ENCODE results near the gene TNFRSF9.

Gene TNFRSF9

GRCh38 chr1:7940745-7941436, at the start of gene TNFRSF9:
TNFRSF9 (minus strand) TSS chr1:7940839; CDS start chr1:7939994, 845 bp downstream.
- ATAC-seq (peak; percentile 92), DNase-seq (ENCODE audit: low spot score in 2 of 2) (peak; percentile 64 to 91)
- peak within 1 kb of the TSS; percentile 93 for H3K4me3 Mint-ChIP-seq
- H3K4me1 Mint-ChIP-seq, result peaks cover 73% of the 10 kb centered on the region
- peaks cover 56% of the 10 kb centered on the region for H3K36me3 Mint-ChIP-seq
- H3K9me3 Mint-ChIP-seq, result no peaks in the 10 kb centered on the region
- H3K27ac Mint-ChIP-seq, result peak within 1 kb of the TSS; percentile 96

- no peak for DNase-seq (ENCODE audit: low spot score in 2 of 2)
- H3K36me3 Mint-ChIP-seq, result peaks cover 60% of the 10 kb centered on the region
Measured at GRCh38 chr1:7989762-7990428, 49.3 kb upstream of the TNFRSF9 start.

GRCh38 chr1:7988576-7988975, 47.9 kb upstream of the TNFRSF9 start:
- ATAC-seq (no peak), DNase-seq (ENCODE audit: low spot score in 2 of 2) (no peak)
- no peak overlapping the region for H3K4me3 Mint-ChIP-seq
- H3K4me1 Mint-ChIP-seq, result peaks cover 15% of the 10 kb centered on the region
- no peak overlapping the region for H3K27ac Mint-ChIP-seq
- H3K9me3 Mint-ChIP-seq, result no peaks in the 10 kb centered on the region
- peaks cover 65% of the 10 kb centered on the region for H3K36me3 Mint-ChIP-seq

More at GRCh38 chr1:7989762-7990428, 49.3 kb upstream of the TNFRSF9 start:
- no peak for ATAC-seq
- H3K4me3 Mint-ChIP-seq, result no peak overlapping the region
- no peaks in the 10 kb centered on the region for H3K9me3 Mint-ChIP-seq
- H3K27ac Mint-ChIP-seq, result peak overlapping the region; percentile 94
- peaks cover 29% of the 10 kb centered on the region for H3K4me1 Mint-ChIP-seq

- Mint-ChIP-seq H3K4me3 (no peak overlapping the region), H3K36me3 (peaks cover 71% of the 10 kb centered on the region), H3K4me1 (peaks cover 14% of the 10 kb centered on the region), H3K9me3 (no peaks in the 10 kb centered on the region), H3K27ac (no peak overlapping the region)
- no peak for ATAC-seq
- no peak for DNase-seq (ENCODE audit: low spot score in 2 of 2)
Measured at GRCh38 chr1:7987528-7987927, 46.9 kb upstream of the TNFRSF9 start.

- Mint-ChIP-seq H3K27ac (peak overlapping the region; percentile 4), H3K9me3 (no peaks in the 10 kb centered on the region), H3K4me1 (peaks cover 19% of the 10 kb centered on the region), H3K36me3 (peaks cover 84% of the 10 kb centered on the region), H3K4me3 (no peak overlapping the region)
- ATAC-seq (no peak), DNase-seq (ENCODE audit: low spot score in 2 of 2) (no peak)
Measured at GRCh38 chr1:7985851-7986612, 45.4 kb upstream of the TNFRSF9 start.

GRCh38 chr1:7984811-7985210, 44.2 kb upstream of the TNFRSF9 start:
- ATAC-seq (no peak), DNase-seq (ENCODE audit: low spot score in 2 of 2) (no peak)
- no peaks in the 10 kb centered on the region for H3K9me3 Mint-ChIP-seq
- H3K4me1 Mint-ChIP-seq, result peaks cover 9% of the 10 kb centered on the region
- peaks cover 84% of the 10 kb centered on the region for H3K36me3 Mint-ChIP-seq
- H3K27ac Mint-ChIP-seq, result no peak overlapping the region
- H3K4me3 Mint-ChIP-seq, result no peak overlapping the region

- Mint-ChIP-seq H3K4me1 (peaks cover 8% of the 10 kb centered on the region), H3K36me3 (peaks cover 97% of the 10 kb centered on the region), H3K4me3 (no peak overlapping the region), H3K9me3 (no peaks in the 10 kb centered on the region), H3K27ac (peak overlapping the region; percentile 38)
- DNase-seq (ENCODE audit: low spot score in 2 of 2) (no peak), ATAC-seq (no peak)
Measured at GRCh38 chr1:7983086-7983778, 42.6 kb upstream of the TNFRSF9 start.

GRCh38 chr1:7980984-7981383, 40.3 kb upstream of the TNFRSF9 start:
- no peak overlapping the region for H3K4me3 Mint-ChIP-seq
- H3K9me3 Mint-ChIP-seq, result no peaks in the 10 kb centered on the region
- no peak for ATAC-seq
- H3K4me1 Mint-ChIP-seq, result peaks cover 8% of the 10 kb centered on the region
- peaks cover 100% of the 10 kb centered on the region for H3K36me3 Mint-ChIP-seq
- peak overlapping the region; percentile 81 for H3K27ac Mint-ChIP-seq
- no peak for DNase-seq (ENCODE audit: low spot score in 2 of 2)

- peaks cover 8% of the 10 kb centered on the region for H3K4me1 Mint-ChIP-seq
- no peaks in the 10 kb centered on the region for H3K9me3 Mint-ChIP-seq
- DNase-seq (ENCODE audit: low spot score in 2 of 2), result peak; percentile 30 to 73
- H3K36me3 Mint-ChIP-seq, result peaks cover 100% of the 10 kb centered on the region
- peak; percentile 69 for ATAC-seq
- no peak overlapping the region for H3K4me3 Mint-ChIP-seq
- peak overlapping the region; percentile 19 for H3K27ac Mint-ChIP-seq
Measured at GRCh38 chr1:7975212-7975865, 34.7 kb upstream of the TNFRSF9 start.

- Mint-ChIP-seq H3K9me3 (no peaks in the 10 kb centered on the region), H3K4me1 (peaks cover 8% of the 10 kb centered on the region), H3K27ac (no peak overlapping the region), H3K4me3 (no peak overlapping the region), H3K36me3 (peaks cover 100% of the 10 kb centered on the region)
- no peak for ATAC-seq
- DNase-seq (ENCODE audit: low spot score in 2 of 2), result no peak
Measured at GRCh38 chr1:7973086-7973485, 32.4 kb upstream of the TNFRSF9 start.

- Mint-ChIP-seq H3K9me3 (no peaks in the 10 kb centered on the region), H3K27ac (no peak overlapping the region), H3K4me3 (no peak overlapping the region), H3K4me1 (peaks cover 10% of the 10 kb centered on the region), H3K36me3 (peaks cover 100% of the 10 kb centered on the region)
- ATAC-seq (no peak), DNase-seq (ENCODE audit: low spot score in 2 of 2) (no peak)
Measured at GRCh38 chr1:7972285-7972684, 31.6 kb upstream of the TNFRSF9 start.

GRCh38 chr1:7971024-7971423, 30.4 kb upstream of the TNFRSF9 start:
- peaks cover 19% of the 10 kb centered on the region for H3K4me1 Mint-ChIP-seq
- DNase-seq (ENCODE audit: low spot score in 2 of 2) (no peak), ATAC-seq (no peak)
- H3K9me3 Mint-ChIP-seq, result no peaks in the 10 kb centered on the region
- peaks cover 100% of the 10 kb centered on the region for H3K36me3 Mint-ChIP-seq
- no peak overlapping the region for H3K4me3 Mint-ChIP-seq
- peak overlapping the region; percentile 40 for H3K27ac Mint-ChIP-seq

- Mint-ChIP-seq H3K27ac (peak overlapping the region; percentile 40), H3K4me3 (no peak overlapping the region), H3K36me3 (peaks cover 100% of the 10 kb centered on the region), H3K4me1 (peaks cover 21% of the 10 kb centered on the region), H3K9me3 (no peaks in the 10 kb centered on the region)
- ATAC-seq (no peak), DNase-seq (ENCODE audit: low spot score in 2 of 2) (no peak)
Measured at GRCh38 chr1:7970246-7970645, 29.6 kb upstream of the TNFRSF9 start.

- peaks cover 33% of the 10 kb centered on the region for H3K4me1 Mint-ChIP-seq
- H3K36me3 Mint-ChIP-seq, result peaks cover 100% of the 10 kb centered on the region
- no peak overlapping the region for H3K4me3 Mint-ChIP-seq
- ATAC-seq (no peak), DNase-seq (ENCODE audit: low spot score in 2 of 2) (no peak)
- peak overlapping the region; percentile 43 for H3K27ac Mint-ChIP-seq
- no peaks in the 10 kb centered on the region for H3K9me3 Mint-ChIP-seq
Measured at GRCh38 chr1:7967651-7968050, 27.0 kb upstream of the TNFRSF9 start.

GRCh38 chr1:7967196-7967595, 26.6 kb upstream of the TNFRSF9 start:
- DNase-seq (ENCODE audit: low spot score in 2 of 2), result no peak
- Mint-ChIP-seq H3K9me3 (no peaks in the 10 kb centered on the region), H3K4me1 (peaks cover 33% of the 10 kb centered on the region), H3K27ac (peak overlapping the region; percentile 43), H3K36me3 (peaks cover 100% of the 10 kb centered on the region), H3K4me3 (peak overlapping the region; percentile 98)
- ATAC-seq, result no peak

Measured in stimulated activated effector memory CD8-positive, alpha-beta T cell treated with anti-CD3 and anti-CD28 coated beads, Interleukin-12 subunit alpha, Interleukin-12 subunit beta, amount 100 ng/mL, for 72 hours (primary cell).